ENCODE data around the gene SHROOM2.

DNA sequence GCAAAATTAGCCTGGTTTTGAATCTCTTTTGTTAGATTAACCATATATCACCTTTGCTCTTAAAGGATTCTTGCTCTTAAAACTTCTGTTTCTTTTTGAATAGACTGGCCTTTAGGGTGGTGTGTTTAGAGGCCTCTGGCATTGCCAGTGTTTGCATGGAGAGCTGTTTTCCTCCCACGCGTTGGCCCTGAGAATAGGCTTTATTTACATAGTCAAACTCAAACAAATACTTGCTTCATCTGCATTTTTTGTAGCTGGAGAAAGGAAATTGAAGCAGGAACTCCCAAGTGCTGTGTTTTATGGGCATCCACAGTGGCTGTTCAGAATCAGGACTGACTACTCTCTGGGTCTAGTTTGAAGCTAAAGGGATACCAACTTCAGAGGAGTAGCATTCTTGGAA, 2.7 kb downstream of the SHROOM2 start:
- TF ChIP-seq FOXM1 (IDR thresholded peaks at IDR 0.05; ENCODE audit: borderline replicate concordance, low read depth): no peak
- TF ChIP-seq, protein P1, sequence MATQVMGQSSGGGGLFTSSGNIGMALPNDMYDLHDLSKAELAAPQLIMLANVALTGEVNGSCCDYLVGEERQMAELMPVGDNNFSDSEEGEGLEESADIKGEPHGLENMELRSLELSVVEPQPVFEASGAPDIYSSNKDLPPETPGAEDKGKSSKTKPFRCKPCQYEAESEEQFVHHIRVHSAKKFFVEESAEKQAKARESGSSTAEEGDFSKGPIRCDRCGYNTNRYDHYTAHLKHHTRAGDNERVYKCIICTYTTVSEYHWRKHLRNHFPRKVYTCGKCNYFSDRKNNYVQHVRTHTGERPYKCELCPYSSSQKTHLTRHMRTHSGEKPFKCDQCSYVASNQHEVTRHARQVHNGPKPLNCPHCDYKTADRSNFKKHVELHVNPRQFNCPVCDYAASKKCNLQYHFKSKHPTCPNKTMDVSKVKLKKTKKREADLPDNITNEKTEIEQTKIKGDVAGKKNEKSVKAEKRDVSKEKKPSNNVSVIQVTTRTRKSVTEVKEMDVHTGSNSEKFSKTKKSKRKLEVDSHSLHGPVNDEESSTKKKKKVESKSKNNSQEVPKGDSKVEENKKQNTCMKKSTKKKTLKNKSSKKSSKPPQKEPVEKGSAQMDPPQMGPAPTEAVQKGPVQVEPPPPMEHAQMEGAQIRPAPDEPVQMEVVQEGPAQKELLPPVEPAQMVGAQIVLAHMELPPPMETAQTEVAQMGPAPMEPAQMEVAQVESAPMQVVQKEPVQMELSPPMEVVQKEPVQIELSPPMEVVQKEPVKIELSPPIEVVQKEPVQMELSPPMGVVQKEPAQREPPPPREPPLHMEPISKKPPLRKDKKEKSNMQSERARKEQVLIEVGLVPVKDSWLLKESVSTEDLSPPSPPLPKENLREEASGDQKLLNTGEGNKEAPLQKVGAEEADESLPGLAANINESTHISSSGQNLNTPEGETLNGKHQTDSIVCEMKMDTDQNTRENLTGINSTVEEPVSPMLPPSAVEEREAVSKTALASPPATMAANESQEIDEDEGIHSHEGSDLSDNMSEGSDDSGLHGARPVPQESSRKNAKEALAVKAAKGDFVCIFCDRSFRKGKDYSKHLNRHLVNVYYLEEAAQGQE (IDR thresholded peaks at IDR 0.05; ENCODE audit: low read depth): no peak
- TF ChIP-seq TCF12 (IDR thresholded peaks at IDR 0.05; ENCODE audit: low read depth): no peak
- no peak for TF ChIP-seq EP300 (IDR thresholded peaks at IDR 0.05; ENCODE audit: borderline replicate concordance)
- no peak for TF ChIP-seq EGR1 (IDR thresholded peaks at IDR 0.05)
- no peak for TF ChIP-seq YY1 (IDR thresholded peaks at IDR 0.05; ENCODE audit: low read depth)
- TF ChIP-seq RAD21 (IDR thresholded peaks at IDR 0.05; ENCODE audit: low read depth): no peak
- no peak for TF ChIP-seq CREB1 (IDR thresholded peaks at IDR 0.05; ENCODE audit: low read depth)
- TF ChIP-seq, protein P2, sequence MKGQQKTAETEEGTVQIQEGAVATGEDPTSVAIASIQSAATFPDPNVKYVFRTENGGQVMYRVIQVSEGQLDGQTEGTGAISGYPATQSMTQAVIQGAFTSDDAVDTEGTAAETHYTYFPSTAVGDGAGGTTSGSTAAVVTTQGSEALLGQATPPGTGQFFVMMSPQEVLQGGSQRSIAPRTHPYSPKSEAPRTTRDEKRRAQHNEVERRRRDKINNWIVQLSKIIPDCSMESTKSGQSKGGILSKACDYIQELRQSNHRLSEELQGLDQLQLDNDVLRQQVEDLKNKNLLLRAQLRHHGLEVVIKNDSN (IDR thresholded peaks at IDR 0.05): no peak
- no peak for TF ChIP-seq TAF1 (IDR thresholded peaks at IDR 0.05; ENCODE audit: low read depth)
- no peak for TF ChIP-seq TEAD4 (IDR thresholded peaks at IDR 0.05)
- TF ChIP-seq, protein P3, sequence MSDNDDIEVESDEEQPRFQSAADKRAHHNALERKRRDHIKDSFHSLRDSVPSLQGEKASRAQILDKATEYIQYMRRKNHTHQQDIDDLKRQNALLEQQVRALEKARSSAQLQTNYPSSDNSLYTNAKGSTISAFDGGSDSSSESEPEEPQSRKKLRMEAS (IDR thresholded peaks at IDR 0.05): no peak
